ENCODE data around the gene LINC01488. TPM values are rescaled to one million over a fixed set of nuclear protein-coding genes. Genes with fewer than 3 reads are reported as not detected.

The LINC01488 gene
- total RNA-seq, 2 donors from 2014 or later: not detected

GRCh38 chr11:69488543-69488940 lies 7.1 kb downstream of the LINC01488 start:
- DNase-seq: no peak
- Histone ChIP-seq H3K4me3 (no peak overlapping the region), H3K27me3 (no peaks in the 10 kb centered on the region), H3K27ac (no peak overlapping the region), H3K36me3 (no peaks in the 10 kb centered on the region), H3K9ac (ENCODE audit: low read depth in 2 of 2, low read length in 2 of 2) (no peak overlapping the region), H3K4me1 (no peaks in the 10 kb centered on the region), H3K9me3 (no peaks in the 10 kb centered on the region)
- no peak for TF ChIP-seq CTCF (IDR thresholded peaks at IDR 0.05)
- intact Hi-C loops (cut with DNase I): no loop called here

GRCh38 chr11:69489031-69489745 lies 7.7 kb downstream of the LINC01488 start:
- H3K9ac ChIP-seq (ENCODE audit: low read depth in 2 of 2, low read length in 2 of 2): no peak overlapping the region
- H3K9me3 ChIP-seq: no peaks in the 10 kb centered on the region
- no peaks in the 10 kb centered on the region for H3K27me3 ChIP-seq
- no peaks in the 10 kb centered on the region for H3K4me1 ChIP-seq
- H3K36me3 ChIP-seq: no peaks in the 10 kb centered on the region
- H3K27ac ChIP-seq: no peak overlapping the region
- no peak for DNase-seq
- TF ChIP-seq CTCF (IDR thresholded peaks at IDR 0.05): no peak
- no peak overlapping the region for H3K4me3 ChIP-seq
- intact Hi-C loops (cut with DNase I): no loop called here

- no peak overlapping the region for H3K9ac ChIP-seq (ENCODE audit: low read depth in 2 of 2, low read length in 2 of 2)
- no peaks in the 10 kb centered on the region for H3K36me3 ChIP-seq
- DNase-seq: no peak
- no peaks in the 10 kb centered on the region for H3K9me3 ChIP-seq
- H3K27ac ChIP-seq: no peak overlapping the region
- H3K4me3 ChIP-seq: no peak overlapping the region
- H3K4me1 ChIP-seq: no peaks in the 10 kb centered on the region
- TF ChIP-seq CTCF (IDR thresholded peaks at IDR 0.05): no peak
- no peaks in the 10 kb centered on the region for H3K27me3 ChIP-seq
- intact Hi-C loops (cut with DNase I): no loop called here
These were observed 8.4 kb downstream of the LINC01488 start for GRCh38 chr11:69489746-69490365.

GRCh38 chr11:69490516-69490915 lies 9.1 kb downstream of the LINC01488 start:
- no peaks in the 10 kb centered on the region for H3K4me1 ChIP-seq
- intact Hi-C loops (cut with DNase I): no loop called here
- no peak overlapping the region for H3K9ac ChIP-seq (ENCODE audit: low read depth in 2 of 2, low read length in 2 of 2)
- H3K27me3 ChIP-seq: no peaks in the 10 kb centered on the region
- no peak for DNase-seq
- no peak for TF ChIP-seq CTCF (IDR thresholded peaks at IDR 0.05)
- no peaks in the 10 kb centered on the region for H3K9me3 ChIP-seq
- H3K4me3 ChIP-seq: no peak overlapping the region
- no peaks in the 10 kb centered on the region for H3K36me3 ChIP-seq
- H3K27ac ChIP-seq: no peak overlapping the region

GRCh38 chr11:69491071-69492031 lies 9.9 kb downstream of the LINC01488 start:
- DNase-seq: no peak
- no peaks in the 10 kb centered on the region for H3K9me3 ChIP-seq
- no peak overlapping the region for H3K4me3 ChIP-seq
- no peaks in the 10 kb centered on the region for H3K36me3 ChIP-seq
- intact Hi-C loops (cut with DNase I): no loop called here
- no peaks in the 10 kb centered on the region for H3K4me1 ChIP-seq
- TF ChIP-seq CTCF (IDR thresholded peaks at IDR 0.05): no peak
- no peak overlapping the region for H3K27ac ChIP-seq
- no peaks in the 10 kb centered on the region for H3K27me3 ChIP-seq
- no peak overlapping the region for H3K9ac ChIP-seq (ENCODE audit: low read depth in 2 of 2, low read length in 2 of 2)
